HG02870 (cell line): ENCODE results near the gene AHRR.

Experiments used
- ATAC-seq: cut with Tn5 transposase; IDR thresholded peaks from one replicate; pipeline ENCODE4 v1.9.1; 2021; ENCODE audit warnings: mild to moderate bottlenecking, moderate library complexity; ENCODE audit not compliant: unreplicated experiment

AHRR gene

GRCh38 chr5:451587-452458, 130.3 kb downstream of the AHRR start:
- no peak for ATAC-seq

GRCh38 chr5:452978-453710, 131.6 kb downstream of the AHRR start:
- ATAC-seq, result no peak

- no peak for ATAC-seq
Observed at GRCh38 chr5:453725-454481, 132.4 kb downstream of the AHRR start.

- no peak for ATAC-seq
Observed at GRCh38 chr5:454936-455335, 133.4 kb downstream of the AHRR start.

- no peak for ATAC-seq
Observed at GRCh38 chr5:455806-456205, 134.3 kb downstream of the AHRR start.

DNA sequence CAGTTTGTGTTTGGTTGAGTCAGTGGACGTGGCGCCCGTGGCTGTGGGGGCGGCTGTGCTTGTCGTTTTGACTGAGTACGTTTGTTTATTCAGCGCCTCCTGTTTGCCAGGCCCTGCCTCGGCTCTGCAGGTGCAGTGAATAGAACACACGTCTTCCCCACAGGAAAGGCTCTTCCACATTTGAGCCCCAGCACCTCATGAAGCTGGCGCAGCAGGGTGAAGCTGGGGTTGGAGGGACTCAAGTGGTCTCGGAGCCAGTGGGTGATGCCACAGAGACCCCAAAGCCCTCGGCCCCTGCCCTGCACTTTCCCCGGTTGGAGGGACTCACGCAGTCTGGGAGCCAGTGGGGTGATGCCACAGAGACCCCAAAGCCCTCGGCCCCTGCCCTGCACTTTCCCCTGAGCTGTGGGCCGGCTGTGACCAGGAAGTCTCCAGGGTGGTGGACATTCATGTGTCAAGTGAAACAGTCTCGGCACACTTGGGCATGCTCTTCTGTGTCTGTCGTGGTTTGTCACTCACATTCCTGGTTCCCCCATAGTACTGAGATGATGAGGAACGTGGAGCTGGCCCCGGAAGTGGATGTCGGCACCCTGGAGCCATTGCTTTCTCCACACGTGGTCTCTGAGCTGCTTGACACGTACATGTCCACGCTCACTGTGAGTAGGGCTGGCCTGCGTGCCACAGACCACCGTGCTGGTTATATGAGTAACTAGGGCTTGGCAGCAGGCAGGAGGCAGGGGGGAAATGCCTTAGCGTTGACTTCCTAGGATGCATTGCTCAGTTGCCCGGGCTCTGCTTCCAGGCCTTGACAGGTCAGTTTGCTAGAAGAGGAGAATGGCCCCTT, 135.1 kb downstream of the AHRR start:
- no peak for ATAC-seq

GRCh38 chr5:457195-457961, 135.9 kb downstream of the AHRR start:
- no peak for ATAC-seq

GRCh38 chr5:458547-459353, 137.2 kb downstream of the AHRR start:
- ATAC-seq, result no peak

- no peak for ATAC-seq
Observed at GRCh38 chr5:459562-460272, 138.2 kb downstream of the AHRR start.

- no peak for ATAC-seq
Observed at GRCh38 chr5:460273-460625, 138.7 kb downstream of the AHRR start.

DNA sequence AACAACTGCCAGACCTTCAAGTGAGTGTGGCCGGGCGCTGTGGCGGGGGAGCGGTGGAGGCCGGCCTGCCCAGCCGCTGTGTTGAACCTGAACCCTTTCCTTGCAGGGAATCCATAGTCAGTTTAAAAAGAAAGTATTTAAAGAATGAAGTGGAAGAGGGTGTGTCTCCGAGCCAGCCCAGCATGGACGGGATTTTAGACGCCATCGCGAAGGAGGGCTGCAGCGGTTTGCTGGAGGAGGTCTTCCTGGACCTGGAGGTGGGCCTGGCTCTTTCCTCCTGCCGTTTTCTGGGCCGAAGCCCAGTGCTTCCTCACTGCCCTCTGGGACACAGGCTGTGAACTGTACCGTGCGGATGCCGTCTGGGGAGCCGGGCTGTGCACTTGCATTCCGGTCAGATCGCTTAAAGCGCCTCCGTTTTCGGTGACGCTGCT, 140.6 kb downstream of the AHRR start:
- ATAC-seq, result no peak

GRCh38 chr5:463301-463700, 141.8 kb downstream of the AHRR start:
- no peak for ATAC-seq

GRCh38 chr5:463952-464351, 142.4 kb downstream of the AHRR start:
- ATAC-seq, result no peak

DNA sequence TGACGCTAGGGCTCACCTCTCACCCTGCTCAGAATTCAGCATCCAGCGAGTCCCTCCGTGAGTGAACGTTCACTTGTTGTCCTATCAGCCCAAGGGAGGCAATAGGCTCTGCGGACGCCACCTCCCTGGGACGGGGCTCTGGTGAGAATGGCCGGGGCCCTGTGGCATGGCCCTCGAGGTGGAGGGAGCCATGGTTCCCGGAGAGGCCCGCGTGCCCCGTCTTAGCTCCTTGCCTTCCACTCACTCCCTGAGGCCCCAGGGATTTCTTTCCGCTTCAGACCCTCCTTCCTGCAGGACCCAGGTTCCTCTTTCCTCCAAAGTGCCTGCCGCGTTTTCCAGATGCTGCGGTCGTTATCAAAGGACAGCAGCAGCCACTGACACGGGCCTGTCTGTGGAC, 142.9 kb downstream of the AHRR start:
- no peak for ATAC-seq

DNA sequence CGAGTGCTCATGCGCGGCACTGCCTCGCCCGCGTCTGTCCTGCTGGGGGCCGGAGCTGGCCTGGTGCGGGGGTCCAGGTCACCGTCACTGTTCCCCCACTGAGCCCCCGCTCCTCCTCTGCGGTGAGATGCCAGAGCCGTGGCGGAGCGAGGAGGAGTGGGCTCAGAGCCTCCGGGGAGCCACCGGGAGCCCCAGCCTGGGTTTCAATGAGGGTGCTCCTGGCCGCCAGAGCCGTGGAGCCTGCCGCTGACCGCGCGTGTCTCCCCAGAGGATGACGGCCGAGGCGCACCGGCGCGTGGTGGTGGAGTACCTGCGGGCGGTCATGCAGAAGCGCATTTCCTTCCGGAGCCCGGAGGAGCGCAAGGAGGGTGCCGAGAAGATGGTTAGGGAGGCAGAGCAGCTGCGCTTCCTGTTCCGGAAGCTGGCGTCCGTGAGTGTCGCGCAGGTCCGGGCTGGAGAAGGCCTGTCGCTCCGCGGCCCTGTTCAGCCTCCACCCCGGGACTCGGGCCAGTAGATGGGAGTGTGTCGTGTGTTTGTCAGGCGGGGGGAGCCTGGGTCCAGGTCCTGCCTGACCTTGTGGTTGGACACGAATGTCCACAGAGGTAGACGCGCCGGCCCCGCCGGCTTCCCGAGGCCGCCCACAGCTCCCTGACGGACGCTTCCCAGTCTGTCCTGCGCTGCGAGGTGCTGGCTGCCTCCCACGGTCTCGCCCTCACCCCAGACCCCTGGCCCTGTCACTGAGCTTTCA, 143.5 kb downstream of the AHRR start:
- no peak for ATAC-seq

GRCh38 chr5:465591-466403, 144.3 kb downstream of the AHRR start:
- ATAC-seq, result no peak
